IMR-90 (cell line): ENCODE results near the gene FBXW8. TPM values are rescaled to one million over a fixed set of nuclear protein-coding genes. Genes with fewer than 3 reads are reported as not detected.

Experiments
- ATAC-seq: fragments of 200-7000 bp; cut with Tn5 transposase; 2 replicates; pipeline ENCODE4 v1.9.1; 2020; ENCODE audit warnings: low read depth, mild to moderate bottlenecking, moderate library complexity
- BruUV-seq: library from RNA; stranded (reverse); fragments of 400-500 nt; replicated peaks from 2 replicates; lab custom pipeline; 2021; lab: Mats Ljungman, UMichigan
- CTCF ChIA-PET: fragments of 300-600 bp; formaldehyde crosslinking; extraction: SDS; loops from one replicate; lab custom pipeline; 2021; ENCODE audit warnings: antibody characterized with exemption; lab: Yijun Ruan, JAX
- POLR2A ChIA-PET: fragments of 300-600 bp; sonication (Branson Sonifier 250); formaldehyde crosslinking; loops from one replicate; lab custom pipeline; 2022; ENCODE audit warnings: antibody characterized with exemption; ENCODE audit not compliant: unreplicated experiment; lab: Charles Lee
- DNase-seq: peaks from one replicate; pipeline ENCODE4 v3.0.0; 2013
- H2AFZ ChIP-seq: replicated peaks from 2 replicates; pipeline ENCODE3; 2013; ENCODE audit warnings: low read length, mild to moderate bottlenecking; ENCODE audit not compliant: poor library complexity
- H2AK5ac ChIP-seq: 2 replicates; pipeline ENCODE4 v1.6.1; 2013; ENCODE audit warnings: low read depth, low read length, inconsistent platforms
- H2AK9ac ChIP-seq: replicated peaks from 2 replicates; pipeline ENCODE3; 2013; ENCODE audit warnings: mild to moderate bottlenecking, low read depth, low read length, moderate library complexity; ENCODE audit not compliant: poor library complexity
- H2BK120ac ChIP-seq: 2 replicates; pipeline ENCODE4 v1.6.1; 2013; ENCODE audit warnings: low read depth, low read length, inconsistent platforms
- H2BK15ac ChIP-seq: 3 replicates; pipeline ENCODE4 v1.6.1; 2013; ENCODE audit warnings: low read depth, low read length, inconsistent platforms
- H2BK20ac ChIP-seq: 2 replicates; pipeline ENCODE4 v1.6.1; 2013; ENCODE audit warnings: low read depth, mild to moderate bottlenecking, inconsistent platforms, low read length, moderate library complexity
- H2BK5ac ChIP-seq: 2 replicates; pipeline ENCODE4 v1.6.1; 2013; ENCODE audit warnings: mild to moderate bottlenecking, low read depth, low read length, inconsistent platforms; ENCODE audit not compliant: poor library complexity, severe bottlenecking
- H3K14ac ChIP-seq: replicated peaks from 2 replicates; pipeline ENCODE4 v1.6.1; 2013; ENCODE audit warnings: low read depth, low read length, inconsistent platforms
- H3K18ac ChIP-seq: 2 replicates; pipeline ENCODE4 v1.6.1; 2013; ENCODE audit warnings: low read depth, low read length, control low read depth
- H3K23ac ChIP-seq: 2 replicates; pipeline ENCODE4 v1.6.1; 2013; ENCODE audit warnings: low read depth, low read length, inconsistent platforms
- H3K27ac ChIP-seq: 2 replicates; pipeline ENCODE4 v1.5.1; 2013; ENCODE audit warnings: mild to moderate bottlenecking, control low read depth, low read length; ENCODE audit not compliant: insufficient read depth
- H3K27me3 ChIP-seq: 2 replicates; pipeline ENCODE4 v1.6.1; 2013; ENCODE audit warnings: low read length; ENCODE audit not compliant: control insufficient read depth, insufficient read depth
- H3K36me3 ChIP-seq: 2 replicates; pipeline ENCODE4 v1.6.1; 2013; ENCODE audit warnings: low read length, mixed read lengths; ENCODE audit not compliant: control insufficient read depth, insufficient read depth
- H3K4ac ChIP-seq: 2 replicates; pipeline ENCODE4 v1.6.1; 2013; ENCODE audit warnings: low read depth, low read length, inconsistent platforms
- H3K4me1 ChIP-seq: 2 replicates; pipeline ENCODE4 v1.6.1; 2013; ENCODE audit warnings: low read length, mixed read lengths; ENCODE audit not compliant: control insufficient read depth, insufficient read depth
- H3K4me2 ChIP-seq: 2 replicates; pipeline ENCODE4 v1.6.1; 2013; ENCODE audit warnings: low read depth, mild to moderate bottlenecking, control low read depth, low read length, moderate library complexity
- H3K4me3 ChIP-seq: 2 replicates; pipeline ENCODE4 v1.5.1; 2013; ENCODE audit warnings: low read depth, mild to moderate bottlenecking, control low read depth, low read length, moderate library complexity; ENCODE audit not compliant: insufficient read depth
- H3K56ac ChIP-seq: 2 replicates; pipeline ENCODE4 v1.6.1; 2013; ENCODE audit warnings: low read length, inconsistent platforms; ENCODE audit not compliant: insufficient read depth; ENCODE audit errors: extremely low read depth
- H3K79me1 ChIP-seq, 2 experiments: 2 replicates each; pipeline ENCODE4 v1.6.1; 2013; ENCODE audit warnings: low read length in 2 of 2, inconsistent platforms in 1 of 2, low read depth in 1 of 2
- H3K9ac ChIP-seq: 2 replicates; pipeline ENCODE4 v1.6.1; 2013; ENCODE audit warnings: low read depth, low read length, control low read depth
- H3K9me1 ChIP-seq: 2 replicates; pipeline ENCODE4 v1.6.1; 2013; ENCODE audit warnings: low read length, inconsistent platforms; ENCODE audit not compliant: insufficient read depth
- H3K9me3 ChIP-seq: 2 replicates; pipeline ENCODE4 v1.6.1; 2013; ENCODE audit warnings: low read length; ENCODE audit not compliant: control insufficient read depth, insufficient read depth
- H4K20me1 ChIP-seq: 2 replicates; pipeline ENCODE4 v1.6.1; 2013; ENCODE audit warnings: low read length, inconsistent platforms; ENCODE audit not compliant: insufficient read depth
- H4K5ac ChIP-seq: 2 replicates; pipeline ENCODE4 v1.6.1; 2013; ENCODE audit warnings: mild to moderate bottlenecking, low read depth, low read length, control low read depth
- H4K8ac ChIP-seq, 2 experiments: 2 replicates each; pipeline ENCODE4 v1.6.1; 2013; ENCODE audit warnings: low read depth in 2 of 2, low read length in 2 of 2, control low read depth in 1 of 2, inconsistent platforms in 1 of 2
- H4K91ac ChIP-seq: 2 replicates; pipeline ENCODE4 v1.6.1; 2013; ENCODE audit warnings: low read depth, low read length, inconsistent platforms; ENCODE audit not compliant: insufficient read depth
- FOS ChIP-seq: fragments of 150-350 bp; IDR thresholded peaks from 2 replicates; pipeline ENCODE4 v1.6.1; 2016; ENCODE audit warnings: low read depth, low read length
- POLR2A ChIP-seq: IDR thresholded peaks from 2 replicates; pipeline ENCODE4 v1.6.1; 2012; ENCODE audit warnings: mild to moderate bottlenecking, low read depth, low read length
- SMC3 ChIP-seq: fragments of 150-350 bp; IDR thresholded peaks from 2 replicates; pipeline ENCODE4 v1.6.1; 2016; ENCODE audit warnings: low read depth, mild to moderate bottlenecking, antibody characterized with exemption, low read length, moderate library complexity
- WGBS, 2 experiments: methylation state at CpG; one replicate each; pipeline versions ENCODE4 v1.1.5 to v1.1.7; 2013; ENCODE audit warnings: missing lambda C conversion rate in 2 of 2; ENCODE audit not compliant: insufficient read length in 1 of 2; ENCODE audit errors: extremely low coverage in 2 of 2; 5-methylcytosine and 5-hydroxymethylcytosine counted together
- dilution Hi-C: fragments of 300-500 bp; cut with HindIII; formaldehyde crosslinking; loops from one replicate; pipeline ENCODE4 v1.14.3; 2018; ENCODE audit warnings: low sequenced_read_pairs; ENCODE audit not compliant: unreplicated experiment
- in situ Hi-C: fragments of 300-500 bp; cut with MboI; formaldehyde crosslinking; loops from 3 replicates; pipeline ENCODE4 v1.14.3; 2019; ENCODE audit warnings: low sequenced_read_pairs, inconsistent platforms, mixed read lengths
- intact Hi-C: fragments of 100-400 bp; cut with micrococcal nuclease; formaldehyde crosslinking; loops from 2 replicates; pipeline ENCODE4 v1.10.0; 2022
- polyA plus RNA-seq, 3 experiments: library from polyadenylated mRNA; depleted of rRNA; stranded (reverse); fragments of >200 nt; gene quantifications; 2 replicates each; pipeline ENCODE4 v1.2.3, GENCODE V29; 2012; ENCODE audit warnings: low replicate concordance in 1 of 3
- total RNA-seq: library from RNA; depleted of rRNA; stranded (reverse); fragments of >200 nt; gene quantifications from 2 replicates; pipeline ENCODE4 v1.2.3, GENCODE V29; 2012

Gene FBXW8
- total and polyA plus RNA-seq, 2 of the 4 experiments (the other 2 are of a cell fraction) = 20.3 to 25.8 TPM

GRCh38 chr12:116896411-116896924, 14.3 kb upstream of the FBXW8 start:
- Histone ChIP-seq H3K4me1 (no peaks in the 10 kb centered on the region), H3K4me3 (no peak overlapping the region), H2BK5ac (no peak overlapping the region), H3K36me3 (no peaks in the 10 kb centered on the region), H3K23ac (no peak overlapping the region), H4K91ac (no peak overlapping the region), H2BK15ac (no peak overlapping the region), H3K9me3 (no peaks in the 10 kb centered on the region), H2AK5ac (no peak overlapping the region), H4K8ac (no peak overlapping the region), H2AK9ac (no peak overlapping the region), H3K27me3 (peaks cover 9% of the 10 kb centered on the region), H4K20me1 (no peaks in the 10 kb centered on the region), H3K9ac (no peak overlapping the region), H3K79me1 (no peaks in the 10 kb centered on the region), H3K4ac (no peak overlapping the region), H3K56ac (no peak overlapping the region), H4K5ac (no peak overlapping the region), H2BK20ac (no peak overlapping the region), H3K14ac (no peak overlapping the region), H3K27ac (no peak overlapping the region), H3K18ac (no peak overlapping the region), H2BK120ac (no peak overlapping the region), H2AFZ (no peak overlapping the region), H3K4me2 (no peak overlapping the region), H3K9me1 (no peaks in the 10 kb centered on the region)
- no peak for TF ChIP-seq SMC3
- no peak for TF ChIP-seq POLR2A
- TF ChIP-seq FOS = no peak
- intact Hi-C loops (no loop called here), in situ Hi-C loops (no loop called here), dilution Hi-C loops (no loop called here)
- POLR2A ChIA-PET = no interaction called here
- no peak for DNase-seq
- WGBS, 2 experiments = 54% methylated on average over 3 of the region's 7 CpGs; no CpG with 5 or more reads in 1 of the 2 experiments
- no TSS peak for BruUV-seq
- ATAC-seq = no peak
- CTCF ChIA-PET = interaction anchor here (0.9 kb wide), 1 partner anchor 71 kb away, joined by 3 read pairs; no protein-coding TSS in a partner anchor
